ENCODE data around the gene CD300H.
"Not testable (repeated sequence)": the region's sequence is repeated elsewhere in the genome, so short reads cannot be mapped to it uniquely, and the experiment has no call there.

The CD300H gene

DNA sequence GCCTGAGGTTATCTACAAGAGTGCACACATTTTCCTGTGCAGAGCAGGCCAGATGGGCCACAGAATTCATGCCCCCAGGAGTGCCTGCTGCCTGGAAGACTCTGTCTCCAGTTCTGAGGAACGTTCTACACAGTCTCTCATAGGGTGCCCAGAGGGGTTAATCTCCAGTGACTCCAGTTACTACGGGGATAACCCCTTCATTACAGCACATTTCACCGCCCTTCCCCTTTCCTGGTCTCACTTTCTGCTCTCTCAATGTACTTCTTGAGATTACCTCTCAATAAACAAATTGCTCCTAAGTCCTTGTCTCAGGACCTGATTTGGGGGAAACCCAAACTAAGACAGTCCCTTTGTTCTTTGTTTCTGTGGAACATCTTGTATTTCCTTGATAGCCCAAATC lies 5.7 kb downstream of the CD300H start:
- Histone ChIP-seq H3K4me2 (ENCODE audit: low read length, poor library complexity, severe bottlenecking) (no peak overlapping the region), H4K8ac (ENCODE audit: low read length) (no peak overlapping the region), H3K14ac (ENCODE audit: low read length in 2 of 2) (no peak overlapping the region), H2BK120ac (ENCODE audit: low read depth, low read length) (no peak overlapping the region), H2BK5ac (ENCODE audit: low read depth, low read length, poor library complexity, severe bottlenecking) (no peak overlapping the region), H2AFZ (ENCODE audit: low read depth, low read length) (no peak overlapping the region), H3K4me1 (ENCODE audit: control insufficient read depth, insufficient read depth, low read depth, low read length) (no peaks in the 10 kb centered on the region), H2BK15ac (ENCODE audit: low read depth, poor library complexity, severe bottlenecking) (no peak overlapping the region), H3K27ac (ENCODE audit: low read length, poor library complexity, severe bottlenecking) (no peak overlapping the region), H3K23ac (ENCODE audit: low read length in 2 of 2) (no peak overlapping the region), H3K27me3 (ENCODE audit: control insufficient read depth in 1 of 2, insufficient read depth in 1 of 2, low read length in 2 of 2) (peaks cover 32 to 72% of the 10 kb centered on the region in 2 experiments), H3K79me1 (replicated peaks; ENCODE audit: low read length, poor library complexity, severe bottlenecking) (no peaks in the 10 kb centered on the region), H2AK5ac (ENCODE audit: low read length, severe bottlenecking) (no peak overlapping the region), H3K18ac (ENCODE audit: low read depth in 1 of 2, low read length in 2 of 2) (no peak overlapping the region), H4K91ac (ENCODE audit: low read length) (no peak overlapping the region), H3K36me3 (ENCODE audit: control insufficient read depth in 1 of 2, insufficient read depth in 2 of 2, low read depth in 1 of 2, low read length in 2 of 2) (no peaks in the 10 kb centered on the region), H2BK12ac (ENCODE audit: low read length in 2 of 2) (no peak overlapping the region), H3K4me3 (ENCODE audit: insufficient read depth in 1 of 2, low read depth in 1 of 2, low read length in 2 of 2) (no peak overlapping the region), H3K4ac (ENCODE audit: low read depth in 1 of 2, low read length in 2 of 2) (no peak overlapping the region), H3K9ac (ENCODE audit: low read length) (no peak overlapping the region), H3K9me3 (ENCODE audit: control insufficient read depth, low read length) (no peaks in the 10 kb centered on the region)
- WGBS = 59% methylated on average over 3 of the region's 3 CpGs
- no peak for DNase-seq

DNA sequence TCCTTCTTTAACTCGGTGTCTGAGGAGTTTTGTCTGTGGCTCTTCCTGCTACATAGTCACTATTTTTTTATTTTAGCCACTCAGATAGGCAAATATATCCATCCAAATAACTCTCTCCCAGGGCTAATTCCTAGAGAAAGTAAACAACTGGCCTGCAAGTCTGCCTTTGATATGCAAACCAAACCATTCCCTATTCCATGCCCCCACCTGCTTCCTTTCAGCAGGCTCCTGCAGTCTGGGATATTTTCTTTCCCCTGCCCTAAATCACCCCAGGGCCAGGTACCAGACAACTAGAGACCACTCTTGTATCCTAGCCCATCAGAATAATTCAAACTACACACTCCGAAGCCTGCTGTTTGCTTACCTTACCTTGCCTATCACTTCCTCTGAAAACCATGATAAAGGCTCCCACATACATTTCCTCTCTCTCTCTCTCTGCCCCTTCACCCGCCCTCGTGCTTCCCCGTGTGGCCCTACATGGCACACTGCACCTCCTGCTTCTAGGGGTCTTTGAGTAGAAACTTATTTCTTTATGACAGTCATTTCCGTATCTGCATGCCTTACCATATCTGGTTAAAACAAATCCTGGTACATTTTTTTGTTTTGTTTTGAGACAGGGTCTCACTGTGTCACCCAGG lies 8.3 kb downstream of the CD300H start:
- DNase-seq = no peak
- Histone ChIP-seq H3K4me3 (ENCODE audit: insufficient read depth in 1 of 2, low read depth in 1 of 2, low read length in 2 of 2) (no peak overlapping the region), H4K8ac (ENCODE audit: low read length) (no peak overlapping the region), H3K27me3 (ENCODE audit: control insufficient read depth in 1 of 2, insufficient read depth in 1 of 2, low read length in 2 of 2) (peaks cover 28 to 75% of the 10 kb centered on the region in 2 experiments), H4K91ac (ENCODE audit: low read length) (no peak overlapping the region), H2BK15ac (ENCODE audit: low read depth, poor library complexity, severe bottlenecking) (no peak overlapping the region), H3K23ac (ENCODE audit: low read length in 2 of 2) (no peak overlapping the region), H3K9me3 (ENCODE audit: control insufficient read depth, low read length) (no peaks in the 10 kb centered on the region), H3K79me1 (replicated peaks; ENCODE audit: low read length, poor library complexity, severe bottlenecking) (no peaks in the 10 kb centered on the region), H3K4me2 (ENCODE audit: low read length, poor library complexity, severe bottlenecking) (no peak overlapping the region), H3K9ac (ENCODE audit: low read length) (no peak overlapping the region), H3K4me1 (ENCODE audit: control insufficient read depth, insufficient read depth, low read depth, low read length) (no peaks in the 10 kb centered on the region), H2AK5ac (ENCODE audit: low read length, severe bottlenecking) (no peak overlapping the region), H3K36me3 (ENCODE audit: control insufficient read depth in 1 of 2, insufficient read depth in 2 of 2, low read depth in 1 of 2, low read length in 2 of 2) (no peaks in the 10 kb centered on the region), H2BK120ac (ENCODE audit: low read depth, low read length) (no peak overlapping the region), H3K18ac (ENCODE audit: low read depth in 1 of 2, low read length in 2 of 2) (no peak overlapping the region), H3K14ac (ENCODE audit: low read length in 2 of 2) (no peak overlapping the region), H3K27ac (ENCODE audit: low read length, poor library complexity, severe bottlenecking) (no peak overlapping the region), H2BK12ac (ENCODE audit: low read length in 2 of 2) (no peak overlapping the region), H2AFZ (ENCODE audit: low read depth, low read length) (no peak overlapping the region), H3K4ac (ENCODE audit: low read depth in 1 of 2, low read length in 2 of 2) (no peak overlapping the region), H2BK5ac (ENCODE audit: low read depth, low read length, poor library complexity, severe bottlenecking) (no peak overlapping the region)
- WGBS = 64% methylated on average over 6 of the region's 6 CpGs

DNA sequence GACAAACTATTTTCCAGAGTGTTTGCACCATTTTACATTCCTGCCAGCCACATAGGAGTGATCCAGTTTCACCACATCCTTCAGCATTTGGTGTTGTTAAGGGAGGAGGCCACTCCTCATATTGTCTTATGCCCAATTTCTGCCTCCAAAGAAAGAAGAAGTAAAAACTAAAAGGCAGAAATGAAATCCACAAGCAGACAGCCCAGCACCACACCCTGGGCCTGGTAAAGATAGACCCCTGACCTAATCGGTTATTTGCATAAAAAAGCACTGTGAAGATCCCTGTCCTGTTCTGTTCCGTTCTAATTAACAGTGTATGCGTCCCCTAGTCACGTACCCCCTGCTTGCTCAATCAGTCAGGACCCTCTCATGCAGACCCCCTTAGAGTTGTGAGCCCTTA lies 8.9 kb downstream of the CD300H start:
- not testable (repeated sequence) for H2BK15ac ChIP-seq (ENCODE audit: low read depth, poor library complexity, severe bottlenecking); H4K8ac ChIP-seq (ENCODE audit: low read length); H2BK5ac ChIP-seq (ENCODE audit: low read depth, low read length, poor library complexity, severe bottlenecking); H2AK5ac ChIP-seq (ENCODE audit: low read length, severe bottlenecking); H3K4me2 ChIP-seq (ENCODE audit: low read length, poor library complexity, severe bottlenecking); H3K9me3 ChIP-seq (ENCODE audit: control insufficient read depth, low read length); H2BK120ac ChIP-seq (ENCODE audit: low read depth, low read length); DNase-seq; H3K4me1 ChIP-seq (ENCODE audit: control insufficient read depth, insufficient read depth, low read depth, low read length); H2AFZ ChIP-seq (ENCODE audit: low read depth, low read length); H4K91ac ChIP-seq (ENCODE audit: low read length); H3K4ac ChIP-seq (ENCODE audit: low read depth in 1 of 2, low read length in 2 of 2); H3K36me3 ChIP-seq (ENCODE audit: control insufficient read depth in 1 of 2, insufficient read depth in 2 of 2, low read depth in 1 of 2, low read length in 2 of 2); H3K9ac ChIP-seq (ENCODE audit: low read length); H3K27ac ChIP-seq (ENCODE audit: low read length, poor library complexity, severe bottlenecking); H3K79me1 ChIP-seq (replicated peaks; ENCODE audit: low read length, poor library complexity, severe bottlenecking); H2BK12ac ChIP-seq (ENCODE audit: low read length in 2 of 2); H3K4me3 ChIP-seq (ENCODE audit: insufficient read depth in 1 of 2, low read depth in 1 of 2, low read length in 2 of 2); H3K18ac ChIP-seq (ENCODE audit: low read depth in 1 of 2, low read length in 2 of 2); H3K23ac ChIP-seq (ENCODE audit: low read length in 2 of 2); H3K14ac ChIP-seq (ENCODE audit: low read length in 2 of 2)
- WGBS = 70% methylated on average over 4 of the region's 4 CpGs
- H3K27me3 ChIP-seq (ENCODE audit: control insufficient read depth in 1 of 2, insufficient read depth in 1 of 2, low read length in 2 of 2) = peaks cover 28 to 74% of the 10 kb centered on the region in 2 experiments

DNA sequence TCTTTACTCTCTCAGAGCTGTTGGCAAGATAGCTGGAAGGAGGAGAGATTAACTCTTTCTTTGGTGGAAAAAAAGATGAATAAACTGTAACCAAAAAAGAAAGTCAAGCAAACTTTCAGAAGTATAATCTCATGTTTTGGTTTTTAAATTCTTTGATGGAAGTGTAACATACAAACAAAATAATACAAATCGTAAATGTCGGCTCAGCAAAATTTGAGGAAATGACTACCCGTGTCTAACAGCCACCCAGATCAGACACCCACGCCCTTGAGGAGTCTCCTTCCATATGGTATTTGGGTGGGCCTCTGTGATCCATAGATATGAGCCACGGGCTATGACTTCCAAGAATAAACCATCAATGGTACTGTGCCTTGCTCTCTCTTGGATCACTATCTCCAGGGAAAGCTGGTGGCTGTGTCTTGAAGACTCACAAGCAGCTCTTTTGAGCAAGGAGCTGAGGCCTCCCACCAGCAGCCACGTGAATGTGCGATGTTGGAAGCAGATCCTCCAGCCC lies 11.8 kb downstream of the CD300H start:
- WGBS = 78% methylated on average over 7 of the region's 7 CpGs
- H3K14ac ChIP-seq (ENCODE audit: low read length in 2 of 2) = no peak overlapping the region
- H2BK12ac ChIP-seq (ENCODE audit: low read length in 2 of 2) = no peak overlapping the region

More for the DNA sequence above, 11.8 kb downstream of the CD300H start:
- no peak overlapping the region for H4K91ac ChIP-seq (ENCODE audit: low read length)
- H2AFZ ChIP-seq (ENCODE audit: low read depth, low read length) = no peak overlapping the region
- no peak overlapping the region for H2BK15ac ChIP-seq (ENCODE audit: low read depth, poor library complexity, severe bottlenecking)
- no peak overlapping the region for H2AK5ac ChIP-seq (ENCODE audit: low read length, severe bottlenecking)
- no peak overlapping the region for H3K4ac ChIP-seq (ENCODE audit: low read depth in 1 of 2, low read length in 2 of 2)
- no peaks in the 10 kb centered on the region for H3K36me3 ChIP-seq (ENCODE audit: control insufficient read depth in 1 of 2, insufficient read depth in 2 of 2, low read depth in 1 of 2, low read length in 2 of 2)
- no peak overlapping the region for H4K8ac ChIP-seq (ENCODE audit: low read length)
- H2BK120ac ChIP-seq (ENCODE audit: low read depth, low read length) = no peak overlapping the region
- no peaks in the 10 kb centered on the region for H3K79me1 ChIP-seq (replicated peaks; ENCODE audit: low read length, poor library complexity, severe bottlenecking)
- H3K4me1 ChIP-seq (ENCODE audit: control insufficient read depth, insufficient read depth, low read depth, low read length) = no peaks in the 10 kb centered on the region
- no peak overlapping the region for H3K23ac ChIP-seq (ENCODE audit: low read length in 2 of 2)
- no peak overlapping the region for H3K27ac ChIP-seq (ENCODE audit: low read length, poor library complexity, severe bottlenecking)
- H3K18ac ChIP-seq (ENCODE audit: low read depth in 1 of 2, low read length in 2 of 2) = no peak overlapping the region
- H3K9ac ChIP-seq (ENCODE audit: low read length) = no peak overlapping the region
- peaks cover 35 to 85% of the 10 kb centered on the region in 2 experiments for H3K27me3 ChIP-seq (ENCODE audit: control insufficient read depth in 1 of 2, insufficient read depth in 1 of 2, low read length in 2 of 2)
- no peak overlapping the region for H3K4me2 ChIP-seq (ENCODE audit: low read length, poor library complexity, severe bottlenecking)
- no peak for DNase-seq
- H3K9me3 ChIP-seq (ENCODE audit: control insufficient read depth, low read length) = no peaks in the 10 kb centered on the region
- no peak overlapping the region for H3K4me3 ChIP-seq (ENCODE audit: insufficient read depth in 1 of 2, low read depth in 1 of 2, low read length in 2 of 2)
- no peak overlapping the region for H2BK5ac ChIP-seq (ENCODE audit: low read depth, low read length, poor library complexity, severe bottlenecking)
